ENCODE measurements around the gene ARL15. TPM values are rescaled to one million over a fixed set of nuclear protein-coding genes. Genes with fewer than 3 reads are reported as not detected.

Gene ARL15
- total RNA-seq, 1 donor from 2014 or later, result 28.9 TPM

- no peaks in the 10 kb centered on the region for H3K9me3 Mint-ChIP-seq (ENCODE audit: low read depth)
- no peaks in the 10 kb centered on the region for H3K27me3 Mint-ChIP-seq
- H3K36me3 Mint-ChIP-seq (ENCODE audit: insufficient read depth), result peaks cover 3% of the 10 kb centered on the region
- no peak for TF ChIP-seq CTCF (IDR thresholded peaks at IDR 0.05; ENCODE audit: unreplicated experiment)
- H3K4me3 Mint-ChIP-seq (ENCODE audit: low read depth), result no peak overlapping the region
- no peak for DNase-seq (ENCODE audit: low spot score, unreplicated experiment)
- no peak overlapping the region for H3K27ac Mint-ChIP-seq
- no peaks in the 10 kb centered on the region for H3K4me1 Mint-ChIP-seq (ENCODE audit: low read depth)
Observed at GRCh38 chr5:54113060-54113459, 197.3 kb downstream of the ARL15 start.

- Mint-ChIP-seq H3K27me3 (no peaks in the 10 kb centered on the region), H3K36me3 (ENCODE audit: insufficient read depth) (peaks cover 8% of the 10 kb centered on the region), H3K27ac (no peak overlapping the region), H3K4me1 (ENCODE audit: low read depth) (no peaks in the 10 kb centered on the region), H3K9me3 (ENCODE audit: low read depth) (no peaks in the 10 kb centered on the region), H3K4me3 (ENCODE audit: low read depth) (no peak overlapping the region)
- no peak for TF ChIP-seq CTCF (IDR thresholded peaks at IDR 0.05; ENCODE audit: unreplicated experiment)
- DNase-seq (ENCODE audit: low spot score, unreplicated experiment), result no peak
Observed at GRCh38 chr5:54109626-54110330, 200.6 kb downstream of the ARL15 start.

GRCh38 chr5:54108136-54108535, 202.2 kb downstream of the ARL15 start:
- Mint-ChIP-seq H3K27me3 (no peaks in the 10 kb centered on the region), H3K36me3 (ENCODE audit: insufficient read depth) (peaks cover 8% of the 10 kb centered on the region), H3K9me3 (ENCODE audit: low read depth) (no peaks in the 10 kb centered on the region)

GRCh38 chr5:54103871-54104270, 206.5 kb downstream of the ARL15 start:
- no peak for TF ChIP-seq CTCF (IDR thresholded peaks at IDR 0.05; ENCODE audit: unreplicated experiment)
- Mint-ChIP-seq H3K4me1 (ENCODE audit: low read depth) (no peaks in the 10 kb centered on the region), H3K27me3 (no peaks in the 10 kb centered on the region), H3K4me3 (ENCODE audit: low read depth) (no peak overlapping the region), H3K27ac (no peak overlapping the region), H3K9me3 (ENCODE audit: low read depth) (no peaks in the 10 kb centered on the region), H3K36me3 (ENCODE audit: insufficient read depth) (peaks cover 5% of the 10 kb centered on the region)
- no peak for DNase-seq (ENCODE audit: low spot score, unreplicated experiment)

More at GRCh38 chr5:54108136-54108535, 202.2 kb downstream of the ARL15 start:
- TF ChIP-seq CTCF (IDR thresholded peaks at IDR 0.05; ENCODE audit: unreplicated experiment), result no peak
- no peak overlapping the region for H3K27ac Mint-ChIP-seq
- H3K4me1 Mint-ChIP-seq (ENCODE audit: low read depth), result no peaks in the 10 kb centered on the region
- no peak for DNase-seq (ENCODE audit: low spot score, unreplicated experiment)
- H3K4me3 Mint-ChIP-seq (ENCODE audit: low read depth), result no peak overlapping the region

GRCh38 chr5:54098267-54098666, 212.1 kb downstream of the ARL15 start:
- no peaks in the 10 kb centered on the region for H3K4me1 Mint-ChIP-seq (ENCODE audit: low read depth)
- H3K4me3 Mint-ChIP-seq (ENCODE audit: low read depth), result no peak overlapping the region
- no peak overlapping the region for H3K27ac Mint-ChIP-seq
- TF ChIP-seq CTCF (IDR thresholded peaks at IDR 0.05; ENCODE audit: unreplicated experiment), result no peak
- H3K36me3 Mint-ChIP-seq (ENCODE audit: insufficient read depth), result no peaks in the 10 kb centered on the region
- H3K9me3 Mint-ChIP-seq (ENCODE audit: low read depth), result no peaks in the 10 kb centered on the region
- no peak for DNase-seq (ENCODE audit: low spot score, unreplicated experiment)
- H3K27me3 Mint-ChIP-seq, result no peaks in the 10 kb centered on the region
